HEK293 (cell line): ENCODE results near the gene BDP1.

ENCODE experiments used
- KLF9 ChIP-seq: fragments of 450-650 bp; formaldehyde crosslinking; IDR thresholded peaks from 2 replicates; pipeline ENCODE4 v1.5.1; 2016; ENCODE audit warnings: missing biosample characterization, missing genetic modification characterization, low read depth
- MEIS1 ChIP-seq: sonication (generic); formaldehyde crosslinking; IDR thresholded peaks from 2 replicates; pipeline ENCODE4 v1.8.1; 2022; ENCODE audit warnings: missing genetic modification reagents, mild to moderate bottlenecking, borderline replicate concordance
- PBX3 ChIP-seq: sonication (generic); formaldehyde crosslinking; IDR thresholded peaks from 2 replicates; pipeline ENCODE4 v1.8.1; 2022; ENCODE audit warnings: mild to moderate bottlenecking, moderate library complexity, missing genetic modification reagents
- REST ChIP-seq: fragments of 450-650 bp; formaldehyde crosslinking; IDR thresholded peaks from 2 replicates; pipeline ENCODE4 v1.5.1; 2016; ENCODE audit warnings: missing biosample characterization, missing genetic modification characterization
- YY1 ChIP-seq: fragments of 450-650 bp; formaldehyde crosslinking; IDR thresholded peaks from 2 replicates; pipeline ENCODE4 v1.5.1; 2018; ENCODE audit warnings: missing biosample characterization, missing genetic modification characterization
- ZBTB49 ChIP-seq: fragments of 450-650 bp; formaldehyde crosslinking; IDR thresholded peaks from 2 replicates; pipeline ENCODE4 v1.5.1; 2016; ENCODE audit warnings: missing biosample characterization, missing genetic modification characterization, low read depth
- ZNF132 ChIP-seq: fragments of 450-650 bp; formaldehyde crosslinking; IDR thresholded peaks from 2 replicates; pipeline ENCODE4 v1.5.1; 2017; ENCODE audit warnings: missing biosample characterization, missing genetic modification characterization, borderline replicate concordance
- ZNF138 ChIP-seq: fragments of 450-650 bp; formaldehyde crosslinking; IDR thresholded peaks from 2 replicates; pipeline ENCODE4 v1.5.1; 2016; ENCODE audit warnings: missing biosample characterization, missing genetic modification characterization, borderline replicate concordance
- ZNF184 ChIP-seq: fragments of 450-650 bp; IDR thresholded peaks from 2 replicates; pipeline ENCODE4 v1.5.1; 2018; ENCODE audit warnings: missing biosample characterization, mild to moderate bottlenecking, missing genetic modification characterization
- ZNF2 ChIP-seq: fragments of 450-650 bp; formaldehyde crosslinking; IDR thresholded peaks from 2 replicates; pipeline ENCODE4 v1.5.1; 2016; ENCODE audit warnings: missing biosample characterization, missing genetic modification characterization
- ZNF274 ChIP-seq, 2 experiments: fragments of 200-500 bp in 1 of 2; fragments of 450-650 bp in 1 of 2; sonication (Bioruptor generic) in 1 of 2; formaldehyde crosslinking in 1 of 2; IDR thresholded peaks; 2 replicates each; pipeline versions ENCODE4 v1.5.1 to v1.6.1; 2014 to 2016; ENCODE audit warnings: borderline replicate concordance in 1 of 2, inconsistent platforms in 1 of 2, low read length in 1 of 2, missing biosample characterization in 1 of 2, missing genetic modification characterization in 1 of 2
- ZNF423 ChIP-seq: fragments of 450-650 bp; formaldehyde crosslinking; IDR thresholded peaks from 2 replicates; pipeline ENCODE4 v1.5.1; 2016; ENCODE audit warnings: missing biosample characterization, missing genetic modification characterization
- ZNF449 ChIP-seq: fragments of 450-650 bp; formaldehyde crosslinking; IDR thresholded peaks from 2 replicates; pipeline ENCODE4 v1.5.1; 2017; ENCODE audit warnings: missing biosample characterization, mild to moderate bottlenecking, missing genetic modification characterization, moderate library complexity
- ZNF514 ChIP-seq: fragments of 450-650 bp; formaldehyde crosslinking; IDR thresholded peaks from 2 replicates; pipeline ENCODE4 v1.5.1; 2016; ENCODE audit warnings: missing biosample characterization, missing genetic modification characterization
- ZNF530 ChIP-seq: fragments of 450-650 bp; formaldehyde crosslinking; IDR thresholded peaks from 2 replicates; pipeline ENCODE4 v1.5.1; 2016; ENCODE audit warnings: low read depth, missing biosample characterization, missing genetic modification characterization
- ZNF558 ChIP-seq: fragments of 450-650 bp; formaldehyde crosslinking; IDR thresholded peaks from 2 replicates; pipeline ENCODE4 v1.5.1; 2016; ENCODE audit warnings: missing biosample characterization, missing genetic modification characterization
- ZNF560 ChIP-seq: fragments of 450-650 bp; formaldehyde crosslinking; IDR thresholded peaks from 2 replicates; pipeline ENCODE4 v1.5.1; 2017; ENCODE audit warnings: missing biosample characterization, missing genetic modification characterization, borderline replicate concordance
- ZNF580 ChIP-seq: fragments of 450-650 bp; formaldehyde crosslinking; IDR thresholded peaks from 2 replicates; pipeline ENCODE4 v1.5.1; 2016; ENCODE audit warnings: missing biosample characterization, missing genetic modification characterization
- ZNF585B ChIP-seq: fragments of 450-650 bp; formaldehyde crosslinking; IDR thresholded peaks from 2 replicates; pipeline ENCODE4 v1.5.1; 2016; ENCODE audit warnings: missing biosample characterization, missing genetic modification characterization
- ZNF626 ChIP-seq: fragments of 450-650 bp; sonication (Bioruptor Pico); formaldehyde crosslinking; IDR thresholded peaks from 2 replicates; pipeline ENCODE4 v1.5.1; 2018; ENCODE audit warnings: missing biosample characterization, missing genetic modification characterization, inconsistent platforms
- ZNF639 ChIP-seq: fragments of 450-650 bp; formaldehyde crosslinking; IDR thresholded peaks from 2 replicates; pipeline ENCODE4 v1.5.1; 2016; ENCODE audit warnings: missing biosample characterization, missing genetic modification characterization
- ZNF768 ChIP-seq: fragments of 450-650 bp; formaldehyde crosslinking; IDR thresholded peaks from 2 replicates; pipeline ENCODE4 v1.5.1; 2018; ENCODE audit warnings: missing biosample characterization, mild to moderate bottlenecking, missing genetic modification characterization
- ZSCAN4 ChIP-seq: fragments of 450-650 bp; formaldehyde crosslinking; IDR thresholded peaks from 2 replicates; pipeline ENCODE4 v1.5.1; 2017; ENCODE audit warnings: missing biosample characterization, missing genetic modification characterization
- TF ChIP-seq, protein P1 (sequence below): fragments of 450-650 bp; formaldehyde crosslinking; IDR thresholded peaks from 2 replicates; pipeline ENCODE4 v1.5.1; 2016; ENCODE audit warnings: missing biosample characterization, missing genetic modification characterization, low read depth

Gene BDP1

DNA sequence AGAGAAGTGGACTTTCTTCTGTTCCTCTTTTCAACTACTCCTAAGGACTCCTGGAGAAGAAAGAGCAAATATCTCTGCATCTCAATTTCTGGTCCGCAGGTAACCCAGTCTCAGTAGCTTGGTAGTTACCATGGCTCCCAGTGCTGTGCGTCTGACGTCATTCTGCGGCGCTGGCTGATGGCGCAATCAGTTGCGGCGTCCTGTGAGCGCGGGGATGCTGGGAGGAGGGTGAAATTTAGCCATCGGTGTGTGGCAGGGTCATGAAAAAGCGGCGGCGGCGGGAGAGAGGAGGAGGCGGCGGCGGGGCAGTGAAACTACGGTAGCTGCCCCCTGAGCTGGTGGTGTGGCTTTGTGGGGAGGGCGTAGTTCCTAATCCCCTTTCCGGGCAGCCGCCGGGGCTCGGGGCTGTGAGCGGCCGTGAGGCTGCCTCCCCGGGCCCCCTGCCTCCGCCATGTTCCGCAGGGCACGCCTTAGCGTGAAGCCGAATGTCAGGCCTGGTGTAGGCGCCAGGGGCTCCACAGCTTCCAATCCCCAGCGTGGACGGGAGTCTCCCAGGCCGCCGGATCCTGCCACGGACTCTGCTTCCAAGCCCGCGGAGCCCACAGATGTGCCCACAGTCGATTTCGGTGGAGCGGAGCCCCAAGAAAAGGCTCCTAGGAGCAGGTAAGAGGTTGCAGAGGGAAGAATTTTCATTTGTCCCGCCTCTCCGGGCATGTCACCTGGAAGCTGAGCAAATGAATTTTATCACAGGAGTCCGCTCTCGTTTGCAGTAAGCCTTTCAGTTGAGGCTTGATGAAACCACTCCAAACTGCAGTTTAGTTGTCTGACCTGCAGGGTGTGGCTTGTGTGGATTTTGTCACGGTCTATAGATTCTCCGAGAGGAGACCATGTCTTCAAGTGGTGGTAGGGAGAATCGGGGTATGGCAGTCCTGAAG is at the start of gene BDP1 (continued):
- TF ChIP-seq ZNF560 (tag by site-specific recombination) = no peak
- TF ChIP-seq ZNF530 = no peak
- TF ChIP-seq ZNF138 (tag by site-specific recombination) = no peak
- TF ChIP-seq ZNF558 (tag by site-specific recombination) = no peak
- peak; percentile 61 for TF ChIP-seq ZSCAN4 (tag by site-specific recombination)
- TF ChIP-seq YY1 = peak; percentile 93
- no peak for TF ChIP-seq KLF9 (tag by site-specific recombination)
- no peak for TF ChIP-seq ZNF274 (IDR thresholded peaks at IDR 0.05; ENCODE audit: low read length)
- TF ChIP-seq ZNF274 (tag by site-specific recombination; IDR thresholded peaks at IDR 0.05; ENCODE audit: borderline replicate concordance) = no peak
- TF ChIP-seq ZNF184 (tag by site-specific recombination) = no peak
- no peak for TF ChIP-seq ZNF514 (tag by site-specific recombination)
- no peak for TF ChIP-seq ZNF585B
- TF ChIP-seq ZNF580 (tag by site-specific recombination) = peak; percentile 62; the same call in 1 of the 2 replicates
- no peak for TF ChIP-seq ZBTB49 (tag by site-specific recombination)
- TF ChIP-seq, protein P1, sequence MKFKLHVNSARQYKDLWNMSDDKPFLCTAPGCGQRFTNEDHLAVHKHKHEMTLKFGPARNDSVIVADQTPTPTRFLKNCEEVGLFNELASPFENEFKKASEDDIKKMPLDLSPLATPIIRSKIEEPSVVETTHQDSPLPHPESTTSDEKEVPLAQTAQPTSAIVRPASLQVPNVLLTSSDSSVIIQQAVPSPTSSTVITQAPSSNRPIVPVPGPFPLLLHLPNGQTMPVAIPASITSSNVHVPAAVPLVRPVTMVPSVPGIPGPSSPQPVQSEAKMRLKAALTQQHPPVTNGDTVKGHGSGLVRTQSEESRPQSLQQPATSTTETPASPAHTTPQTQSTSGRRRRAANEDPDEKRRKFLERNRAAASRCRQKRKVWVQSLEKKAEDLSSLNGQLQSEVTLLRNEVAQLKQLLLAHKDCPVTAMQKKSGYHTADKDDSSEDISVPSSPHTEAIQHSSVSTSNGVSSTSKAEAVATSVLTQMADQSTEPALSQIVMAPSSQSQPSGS (tag by site-specific recombination) = peak; percentile 99
- no peak for TF ChIP-seq PBX3 (CRISPR knock-in tag)
- TF ChIP-seq ZNF626 (tag by site-specific recombination) = no peak
- no peak for TF ChIP-seq ZNF768 (tag by site-specific recombination)
- TF ChIP-seq REST = 0 out of 2 replicates have a peak, but pooled peaks have one; percentile 29
- no peak for TF ChIP-seq ZNF132 (tag by site-specific recombination)
- no peak for TF ChIP-seq MEIS1
- TF ChIP-seq ZNF639 (tag by site-specific recombination) = 0 out of 2 replicates have a peak, but pooled peaks have one; percentile 50
- no peak for TF ChIP-seq ZNF449 (tag by site-specific recombination)
- peak; percentile 82 for TF ChIP-seq ZNF2
- no peak for TF ChIP-seq ZNF423 (tag by site-specific recombination)
